GM12878 (cell line): ENCODE data around the gene MEGF11. TPM values are rescaled to one million over a fixed set of nuclear protein-coding genes. Genes with fewer than 3 reads are reported as not detected.

Experiments
- ATAC-seq: fragments of 200-7000 bp; cut with Tn5 transposase; 3 replicates; pipeline ENCODE4 v1.9.1; 2020; ENCODE audit warnings: mild to moderate bottlenecking, moderate library complexity
- BruUV-seq: library from RNA; stranded (reverse); fragments of 400-500 nt; replicated peaks from 2 replicates; lab custom pipeline; 2021; lab: Mats Ljungman, UMichigan
- CTCF ChIA-PET: fragments of 300-600 bp; sonication (Branson Sonifier 250); formaldehyde crosslinking; extraction: SDS; loops from one replicate; lab custom pipeline; 2021; ENCODE audit warnings: inconsistent platforms; lab: Yijun Ruan, JAX
- POLR2A ChIA-PET: fragments of 350-600 bp; formaldehyde crosslinking; extraction: SDS; loops from one replicate; lab custom pipeline; 2021; ENCODE audit warnings: inconsistent platforms; lab: Charles Lee
- RAD21 ChIA-PET: fragments of 300-600 bp; sonication (Branson Sonifier 250); formaldehyde crosslinking; loops from one replicate; lab custom pipeline; 2023; ENCODE audit warnings: antibody characterized with exemption; ENCODE audit not compliant: unreplicated experiment; lab: Charles Lee
- SMC1A ChIA-PET: fragments of 300-600 bp; sonication (Branson Sonifier 250); formaldehyde crosslinking; loops from one replicate; lab custom pipeline; 2023; ENCODE audit not compliant: unreplicated experiment, uncharacterized antibody; lab: Charles Lee
- DNase-seq: peaks from one replicate; pipeline ENCODE4 v3.0.0-alpha.2; 2011; ENCODE audit warnings: low read depth, low spot score
- FAIRE-seq: peaks from 3 replicates; lab custom pipeline; 2011; peaks lifted over from hg19 to GRCh38; lab: Jason Lieb, UNC
- H2AFZ ChIP-seq: 2 replicates; pipeline ENCODE4 v1.6.0; 2011; ENCODE audit warnings: low read depth, low read length, control low read depth; ENCODE audit not compliant: control insufficient read depth
- H3K27ac ChIP-seq: 2 replicates; pipeline ENCODE4 v1.5.1; 2011; ENCODE audit warnings: control low read depth; ENCODE audit not compliant: control insufficient read depth, insufficient read depth
- H3K27me3 ChIP-seq, 2 experiments: replicated peaks in 1 of 2; 2 replicates each; pipeline versions ENCODE4 v1.6.0 to v1.6.1; 2011; ENCODE audit warnings: low read length in 1 of 2; ENCODE audit not compliant: control insufficient read depth in 2 of 2, insufficient read depth in 2 of 2
- H3K36me3 ChIP-seq, 2 experiments: 2 replicates each; pipeline ENCODE4 v1.5.1; 2011; ENCODE audit warnings: low read length in 1 of 2; ENCODE audit not compliant: control insufficient read depth in 2 of 2, insufficient read depth in 2 of 2
- H3K4me1 ChIP-seq: 2 replicates; pipeline ENCODE4 v1.6.1; 2011; ENCODE audit warnings: mild to moderate bottlenecking, low read length, moderate library complexity, mixed read lengths; ENCODE audit not compliant: control insufficient read depth, insufficient read depth
- H3K4me2 ChIP-seq: 2 replicates; pipeline ENCODE4 v1.6.0; 2011; ENCODE audit warnings: control low read depth; ENCODE audit not compliant: control insufficient read depth, insufficient read depth
- H3K4me3 ChIP-seq: fragments of 200-600 bp; sonication (generic); 2 replicates; pipeline ENCODE4 v1.5.1; 2016
- H3K79me2 ChIP-seq: 2 replicates; pipeline ENCODE4 v1.6.0; 2011; ENCODE audit warnings: low read length; ENCODE audit not compliant: control insufficient read depth, insufficient read depth
- H3K9ac ChIP-seq: 2 replicates; pipeline ENCODE4 v1.8.0; 2011; ENCODE audit warnings: low read length, control low read depth, mixed read lengths; ENCODE audit not compliant: control insufficient read depth, insufficient read depth
- H3K9me3 ChIP-seq: replicated peaks from 3 replicates; pipeline ENCODE4 v1.5.1; 2011; ENCODE audit warnings: mild to moderate bottlenecking, low read length; ENCODE audit not compliant: control insufficient read depth, insufficient read depth
- H4K20me1 ChIP-seq: 2 replicates; pipeline ENCODE4 v1.6.0; 2011; ENCODE audit not compliant: control insufficient read depth, insufficient read depth
- CBX5 ChIP-seq: sonication (generic); IDR thresholded peaks from 2 replicates; pipeline ENCODE4 v1.6.1; 2016; ENCODE audit warnings: low read depth, moderate library complexity, mild to moderate bottlenecking, inconsistent platforms
- CEBPB ChIP-seq, 2 experiments: fragments of 150-350 bp in 1 of 2; IDR thresholded peaks; 2 replicates each; pipeline ENCODE4 v1.6.1; 2012 to 2014; ENCODE audit warnings: low read depth in 2 of 2, low read length in 2 of 2, borderline replicate concordance in 1 of 2, inconsistent platforms in 1 of 2
- EP300 ChIP-seq, 2 experiments: fragments of 150-350 bp in 1 of 2; IDR thresholded peaks; 2 replicates each; pipeline ENCODE4 v1.6.1; 2011 to 2012; ENCODE audit warnings: low read depth in 2 of 2, low read length in 2 of 2, borderline replicate concordance in 1 of 2, improper control_type of control experiment in 1 of 2, inconsistent platforms in 1 of 2; ENCODE audit not compliant: control insufficient read depth in 1 of 2
- FOXM1 ChIP-seq: IDR thresholded peaks from 2 replicates; pipeline ENCODE4 v1.6.1; 2012; ENCODE audit warnings: low read depth, mild to moderate bottlenecking, inconsistent platforms, low read length, moderate library complexity
- HCFC1 ChIP-seq: fragments of 150-350 bp; IDR thresholded peaks from 2 replicates; pipeline ENCODE4 v1.6.1; 2014; ENCODE audit warnings: low read length
- LARP7 ChIP-seq: fragments of 450-650 bp; IDR thresholded peaks from 2 replicates; pipeline ENCODE4 v1.6.1; 2017; ENCODE audit warnings: mild to moderate bottlenecking
- MYC ChIP-seq: IDR thresholded peaks from 2 replicates; pipeline ENCODE4 v1.6.1; 2011; ENCODE audit warnings: mild to moderate bottlenecking, low read length, moderate library complexity, inconsistent platforms; ENCODE audit not compliant: insufficient read depth, insufficient replicate concordance, insufficient read length, severe bottlenecking
- NR2C2 ChIP-seq: IDR thresholded peaks from 2 replicates; pipeline ENCODE4 v1.6.1; 2011; ENCODE audit warnings: borderline replicate concordance, low read depth; ENCODE audit not compliant: control insufficient read depth, insufficient read length
- POLR2A ChIP-seq: IDR thresholded peaks from 2 replicates; pipeline ENCODE4 v1.6.1; 2011; ENCODE audit warnings: low read depth, mild to moderate bottlenecking, low read length
- SREBF1 ChIP-seq: IDR thresholded peaks from 2 replicates; pipeline ENCODE4 v1.6.1; 2012; ENCODE audit warnings: mild to moderate bottlenecking, low read length
- SUZ12 ChIP-seq: fragments of 200-600 bp; sonication (generic); IDR thresholded peaks from one replicate; pipeline ENCODE4 v1.6.1; 2018; ENCODE audit warnings: antibody characterized with exemption, mild to moderate bottlenecking; ENCODE audit not compliant: unreplicated experiment
- TAF1 ChIP-seq: IDR thresholded peaks from 2 replicates; pipeline ENCODE4 v1.6.1; 2011; ENCODE audit warnings: mild to moderate bottlenecking, low read depth, low read length, borderline replicate concordance
- WRNIP1 ChIP-seq: IDR thresholded peaks from 2 replicates; pipeline ENCODE4 v1.6.1; 2011; ENCODE audit warnings: low read depth, low read length, improper control_type of control experiment, borderline replicate concordance
- ZNF217 ChIP-seq: fragments of 450-650 bp; IDR thresholded peaks from 2 replicates; pipeline ENCODE4 v1.6.1; 2017; ENCODE audit warnings: antibody characterized with exemption, mild to moderate bottlenecking
- WGBS: methylation state at CpG from one replicate; pipeline ENCODE4 v1.1.6; 2016; ENCODE audit warnings: low lambda C conversion rate; ENCODE audit not compliant: insufficient replicate concordance, insufficient coverage; ENCODE audit errors: missing lambda C conversion rate; 5-methylcytosine and 5-hydroxymethylcytosine counted together
- in situ Hi-C: fragments of 300-500 bp; cut with MboI; formaldehyde crosslinking; loops from 9 replicates; pipeline ENCODE4 v1.14.3; 2018; ENCODE audit warnings: mixed read lengths
- intact Hi-C: fragments of 100-400 bp; cut with micrococcal nuclease; formaldehyde crosslinking; loops from one replicate; pipeline ENCODE4 v1.14.2; 2022; ENCODE audit not compliant: unreplicated experiment
- polyA plus RNA-seq, 11 experiments: library from polyadenylated mRNA; depleted of rRNA in 4 of 11; unstranded in 6 of 11; stranded (reverse) in 5 of 11; fragments of >200 nt; fragmentation: Nextera tagmentation in 4 of 11; fragmentation: Illumina TruSeq in 1 of 11; extraction: Ambion mirVana in 4 of 11; extraction: Trizol in 1 of 11; gene quantifications; 1 replicate in 1 of 11; 2 replicates in 10 of 11; pipeline versions ENCODE4 v1.2.1 to v1.2.3, GENCODE V29; 2011 to 2016; ENCODE audit warnings: inconsistent platforms in 2 of 11, missing spikeins in 2 of 11, low read depth in 1 of 11
- total RNA-seq, 4 experiments: library from RNA; depleted of rRNA in 3 of 4; stranded (reverse); fragments of >200 nt in 3 of 4; fragmentation: Illumina TruSeq in 1 of 4; extraction: Trizol in 1 of 4; gene quantifications; 2 replicates each; pipeline versions ENCODE4 v1.2.1 to v1.2.3, GENCODE V29; 2013 to 2021
- TF ChIP-seq, protein P1 (sequence below): fragments of 450-650 bp; formaldehyde crosslinking; IDR thresholded peaks from 2 replicates; pipeline ENCODE4 v1.4.0; 2020; ENCODE audit warnings: mild to moderate bottlenecking, moderate library complexity
- TF ChIP-seq, protein P2 (sequence below): fragments of 450-650 bp; IDR thresholded peaks from 2 replicates; pipeline ENCODE4 v1.6.1; 2017; ENCODE audit warnings: low read depth, mild to moderate bottlenecking, moderate library complexity

MEGF11 gene
- total and polyA plus RNA-seq, 10 of the 15 experiments (the other 5 are each of a cell fraction or from before 2014, with no cell fraction given), result 0.03 to 1.7 (median 0.49) TPM

DNA sequence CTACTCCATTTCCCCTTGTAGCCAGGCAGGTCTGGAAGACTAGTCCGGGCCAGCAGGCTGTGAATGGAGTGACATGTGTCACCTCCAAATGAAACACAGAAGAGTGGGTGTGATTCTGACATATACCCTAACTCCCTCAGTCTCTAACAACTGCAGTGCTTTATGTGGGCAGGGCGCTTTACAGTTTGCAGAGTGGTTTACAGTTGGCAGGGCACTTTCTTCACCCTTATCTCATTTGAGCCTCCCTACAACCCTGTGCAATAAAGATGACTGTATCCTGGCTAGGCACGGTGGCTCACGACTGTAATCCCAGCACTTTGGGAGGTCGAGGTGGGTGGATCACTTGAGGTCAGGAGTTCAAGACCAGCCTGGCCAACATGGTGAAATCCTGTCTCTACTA lies 208.0 kb downstream of the MEGF11 start:
- in situ Hi-C loops (no loop called here), intact Hi-C loops (no loop called here)
- no peak overlapping the region for H3K4me2 ChIP-seq
- no peak overlapping the region for H3K4me3 ChIP-seq
- CTCF ChIA-PET, result interaction anchor here (0.6 kb wide), 1 partner anchor 124 kb away, joined by 3 read pairs; no protein-coding TSS in a partner anchor
- H3K27me3 ChIP-seq, result peaks cover 0 to 4% of the 10 kb centered on the region in 2 experiments; a peak in 1 of 4 replicates
- RAD21 ChIA-PET, result no interaction called here
- H4K20me1 ChIP-seq, result no peaks in the 10 kb centered on the region
- H3K36me3 ChIP-seq, result no peaks in the 10 kb centered on the region
- POLR2A ChIA-PET, result no interaction called here
- H3K4me1 ChIP-seq, result no peaks in the 10 kb centered on the region
- ATAC-seq (no peak), DNase-seq (no peak), FAIRE-seq (no peak)
- no peak overlapping the region for H3K9ac ChIP-seq
- WGBS, result 16% methylated on average over 5 of the region's 5 CpGs
- BruUV-seq, result no TSS peak
- SMC1A ChIA-PET, result interaction anchor here (0.9 to 1.9 kb wide), 2 partner anchors 17 to 129 kb away, joined by 3 to 10 read pairs; no protein-coding TSS in a partner anchor
- no peak for TF ChIP-seq LARP7
- no peak for TF ChIP-seq WRNIP1
- no peak for TF ChIP-seq MYC
- TF ChIP-seq FOXM1, result no peak
- no peak for TF ChIP-seq HCFC1
- TF ChIP-seq CBX5, result no peak
- TF ChIP-seq EP300 (IDR thresholded peaks at IDR 0.05; ENCODE audit: borderline replicate concordance in 1 of 2, control insufficient read depth in 1 of 2, low read depth in 2 of 2, low read length in 2 of 2), result no peak
- TF ChIP-seq SREBF1, result no peak
- TF ChIP-seq, protein P1, sequence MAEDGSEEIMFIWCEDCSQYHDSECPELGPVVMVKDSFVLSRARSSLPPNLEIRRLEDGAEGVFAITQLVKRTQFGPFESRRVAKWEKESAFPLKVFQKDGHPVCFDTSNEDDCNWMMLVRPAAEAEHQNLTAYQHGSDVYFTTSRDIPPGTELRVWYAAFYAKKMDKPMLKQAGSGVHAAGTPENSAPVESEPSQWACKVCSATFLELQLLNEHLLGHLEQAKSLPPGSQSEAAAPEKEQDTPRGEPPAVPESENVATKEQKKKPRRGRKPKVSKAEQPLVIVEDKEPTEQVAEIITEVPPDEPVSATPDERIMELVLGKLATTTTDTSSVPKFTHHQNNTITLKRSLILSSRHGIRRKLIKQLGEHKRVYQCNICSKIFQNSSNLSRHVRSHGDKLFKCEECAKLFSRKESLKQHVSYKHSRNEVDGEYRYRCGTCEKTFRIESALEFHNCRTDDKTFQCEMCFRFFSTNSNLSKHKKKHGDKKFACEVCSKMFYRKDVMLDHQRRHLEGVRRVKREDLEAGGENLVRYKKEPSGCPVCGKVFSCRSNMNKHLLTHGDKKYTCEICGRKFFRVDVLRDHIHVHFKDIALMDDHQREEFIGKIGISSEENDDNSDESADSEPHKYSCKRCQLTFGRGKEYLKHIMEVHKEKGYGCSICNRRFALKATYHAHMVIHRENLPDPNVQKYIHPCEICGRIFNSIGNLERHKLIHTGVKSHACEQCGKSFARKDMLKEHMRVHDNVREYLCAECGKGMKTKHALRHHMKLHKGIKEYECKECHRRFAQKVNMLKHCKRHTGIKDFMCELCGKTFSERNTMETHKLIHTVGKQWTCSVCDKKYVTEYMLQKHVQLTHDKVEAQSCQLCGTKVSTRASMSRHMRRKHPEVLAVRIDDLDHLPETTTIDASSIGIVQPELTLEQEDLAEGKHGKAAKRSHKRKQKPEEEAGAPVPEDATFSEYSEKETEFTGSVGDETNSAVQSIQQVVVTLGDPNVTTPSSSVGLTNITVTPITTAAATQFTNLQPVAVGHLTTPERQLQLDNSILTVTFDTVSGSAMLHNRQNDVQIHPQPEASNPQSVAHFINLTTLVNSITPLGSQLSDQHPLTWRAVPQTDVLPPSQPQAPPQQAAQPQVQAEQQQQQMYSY, result no peak
- no peak for TF ChIP-seq POLR2A
- TF ChIP-seq, protein P2, sequence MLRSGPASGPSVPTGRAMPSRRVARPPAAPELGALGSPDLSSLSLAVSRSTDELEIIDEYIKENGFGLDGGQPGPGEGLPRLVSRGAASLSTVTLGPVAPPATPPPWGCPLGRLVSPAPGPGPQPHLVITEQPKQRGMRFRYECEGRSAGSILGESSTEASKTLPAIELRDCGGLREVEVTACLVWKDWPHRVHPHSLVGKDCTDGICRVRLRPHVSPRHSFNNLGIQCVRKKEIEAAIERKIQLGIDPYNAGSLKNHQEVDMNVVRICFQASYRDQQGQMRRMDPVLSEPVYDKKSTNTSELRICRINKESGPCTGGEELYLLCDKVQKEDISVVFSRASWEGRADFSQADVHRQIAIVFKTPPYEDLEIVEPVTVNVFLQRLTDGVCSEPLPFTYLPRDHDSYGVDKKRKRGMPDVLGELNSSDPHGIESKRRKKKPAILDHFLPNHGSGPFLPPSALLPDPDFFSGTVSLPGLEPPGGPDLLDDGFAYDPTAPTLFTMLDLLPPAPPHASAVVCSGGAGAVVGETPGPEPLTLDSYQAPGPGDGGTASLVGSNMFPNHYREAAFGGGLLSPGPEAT, result no peak
- TF ChIP-seq ZNF217, result no peak
- TF ChIP-seq TAF1, result no peak
- TF ChIP-seq SUZ12, result no peak
- no peak for TF ChIP-seq CEBPB (IDR thresholded peaks at IDR 0.05; ENCODE audit: borderline replicate concordance in 1 of 2, low read depth in 2 of 2, low read length in 2 of 2)
- no peak for TF ChIP-seq NR2C2
- no peak overlapping the region for H3K27ac ChIP-seq
- no peak overlapping the region for H2AFZ ChIP-seq
- H3K79me2 ChIP-seq, result no peaks in the 10 kb centered on the region
- no peaks in the 10 kb centered on the region for H3K9me3 ChIP-seq
